C1 segment of cervical spinal cord (tissue), 14 donors: ENCODE results near the gene CREBBP.
"Not testable (repeated sequence)": the region's sequence is repeated elsewhere in the genome, so short reads cannot be mapped to it uniquely, and the experiment has no call there.

Source experiments
- DNase-seq, 14 donors: peaks; one replicate each; lab custom pipeline; 2025; lab: John Stamatoyannopoulos, UW

The CREBBP gene

DNA sequence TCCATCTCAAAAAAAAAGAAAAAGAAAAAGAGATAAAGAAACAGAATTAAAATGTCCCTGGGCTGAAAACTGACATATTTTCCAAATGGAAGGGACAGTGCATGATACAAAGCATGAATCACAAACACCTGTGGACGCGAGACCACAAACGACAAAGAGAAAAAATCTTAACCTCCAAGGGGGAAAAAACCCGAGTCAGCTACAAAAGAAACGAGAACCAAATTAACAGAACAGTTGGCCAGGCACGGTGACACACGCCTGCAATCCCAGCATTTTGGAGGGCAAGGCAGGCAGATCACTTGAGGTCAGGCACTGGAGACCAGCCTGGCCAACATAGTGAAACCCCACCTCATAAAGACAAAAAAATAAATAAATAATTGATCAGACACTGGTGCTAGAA lies 165.1 kb downstream of the CREBBP start:
- no peak for DNase-seq

- DNase-seq, result not testable (repeated sequence)
Observed at GRCh38 chr16:3714378-3714777, 166.1 kb downstream of the CREBBP start.

- DNase-seq, result no peak
Observed at GRCh38 chr16:3713587-3714242, 166.8 kb downstream of the CREBBP start.

- no peak for DNase-seq
Observed at GRCh38 chr16:3712861-3713372, 167.6 kb downstream of the CREBBP start.

GRCh38 chr16:3706253-3707012 lies 174.1 kb downstream of the CREBBP start:
- DNase-seq, result no peak

- DNase-seq, result no peak
Observed at GRCh38 chr16:3702082-3702481, 178.4 kb downstream of the CREBBP start.

- DNase-seq, result no peak
Observed at GRCh38 chr16:3701531-3701930, 179.0 kb downstream of the CREBBP start.

DNA sequence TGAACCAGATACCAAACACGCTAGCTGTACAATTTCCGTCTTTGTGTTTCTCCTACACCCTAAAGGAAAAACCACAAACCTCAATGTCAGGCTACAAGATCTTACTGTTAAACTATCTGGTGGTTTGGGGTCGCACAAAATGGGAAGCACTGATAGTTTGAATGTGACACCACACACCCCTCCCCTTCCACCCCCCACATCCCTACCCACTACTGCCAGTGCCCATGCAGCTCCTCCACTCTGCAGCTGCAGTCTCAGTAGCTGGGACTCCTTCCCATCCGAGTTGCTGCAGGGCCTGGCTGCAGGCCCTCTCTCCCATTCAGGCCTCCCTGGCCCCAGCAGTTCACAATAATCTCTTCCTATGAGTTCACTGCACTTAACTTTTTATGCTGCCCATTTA lies 181.6 kb downstream of the CREBBP start:
- DNase-seq, result peak in 1 of 14 donors; percentile 19

DNA sequence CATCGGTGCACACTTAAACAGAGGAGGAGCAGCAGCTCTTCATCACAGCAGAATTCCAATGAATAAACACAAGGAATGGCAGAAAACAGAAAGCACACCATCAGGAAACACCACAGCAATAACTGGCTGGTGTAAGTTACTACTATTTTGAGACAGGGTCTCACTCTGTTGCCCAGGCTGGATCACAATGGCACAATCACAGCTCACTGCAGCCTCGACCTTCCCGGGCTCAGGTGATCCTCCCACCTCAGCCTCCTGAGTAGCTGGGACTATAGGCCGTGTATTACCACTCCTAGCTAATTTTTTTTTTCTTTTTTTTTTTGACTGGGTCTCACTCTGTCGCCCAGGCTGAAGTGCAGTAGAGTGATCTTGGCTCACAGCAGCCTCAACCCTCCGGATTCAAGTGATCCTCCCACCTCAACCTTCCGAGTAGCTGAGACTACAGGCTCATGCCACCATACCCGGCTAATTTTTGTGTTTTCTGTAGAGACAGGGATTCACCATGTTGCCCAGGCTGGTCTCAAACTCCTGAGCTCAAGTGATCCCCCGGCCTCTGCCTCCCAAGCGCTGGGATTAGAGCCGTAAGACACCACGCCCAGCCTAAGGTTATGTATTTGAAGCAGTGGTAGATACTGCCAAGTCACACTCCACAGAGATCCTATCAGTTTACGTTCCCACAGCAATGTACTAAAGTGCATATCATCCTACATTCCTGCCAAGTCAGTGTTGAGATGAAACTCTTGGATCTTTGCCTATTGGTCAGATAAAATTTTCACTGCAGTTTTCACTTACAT lies 183.9 kb downstream of the CREBBP start:
- no peak for DNase-seq

DNA sequence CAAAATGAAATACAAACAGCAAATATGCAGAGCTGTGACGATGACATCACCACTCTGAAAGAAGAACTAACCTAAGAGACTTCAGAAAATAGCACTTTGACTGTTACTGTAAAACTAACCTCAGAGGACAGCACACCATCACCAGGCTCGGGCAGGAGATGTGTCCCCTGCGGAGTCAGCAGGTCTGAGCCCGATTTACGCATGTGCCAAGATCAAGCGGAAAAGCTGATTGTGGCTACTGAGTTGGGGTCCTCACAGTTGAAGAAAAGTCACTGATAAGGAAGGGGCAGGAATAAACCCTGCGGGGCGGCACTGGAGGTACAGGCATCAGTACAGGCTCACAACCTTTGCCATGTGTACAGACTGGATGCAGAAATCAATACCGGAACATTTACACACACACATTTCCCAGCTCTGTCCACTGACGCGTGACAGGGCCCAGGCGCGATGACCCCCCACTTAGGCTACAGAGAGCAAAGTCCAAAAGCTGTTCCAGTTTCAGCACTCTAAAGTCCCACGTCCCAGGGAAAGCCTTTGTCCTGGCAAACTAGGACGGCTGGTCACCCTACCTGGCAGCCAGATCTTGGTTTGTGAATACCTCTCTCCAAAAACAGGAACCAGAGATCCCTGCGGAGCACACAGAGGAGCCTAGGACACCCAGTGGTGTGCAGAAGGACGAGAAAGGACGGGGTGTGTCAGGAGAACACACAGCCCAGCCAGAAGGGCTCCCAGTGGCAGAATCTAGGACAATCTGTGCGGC lies 184.7 kb downstream of the CREBBP start:
- no peak for DNase-seq

DNA sequence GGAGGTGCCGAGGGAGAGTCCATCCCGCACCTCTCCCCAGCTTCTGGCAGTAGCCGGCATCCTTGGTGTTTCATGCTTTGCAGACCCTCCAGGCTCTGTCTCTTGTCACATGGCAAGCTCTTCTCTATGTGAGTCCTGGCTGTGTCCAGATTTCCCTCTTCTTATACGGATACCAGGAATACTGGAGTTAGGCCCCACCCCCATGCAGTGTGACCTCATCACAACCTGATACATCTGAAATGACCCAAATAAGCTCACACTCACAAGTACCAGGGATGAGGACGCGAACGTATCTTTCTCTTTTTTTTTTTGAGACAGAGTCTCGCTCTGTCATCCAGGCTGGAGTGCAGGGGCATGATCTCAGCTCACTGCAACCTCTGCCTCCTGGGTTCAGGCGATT lies 186.5 kb downstream of the CREBBP start:
- DNase-seq, result no peak

DNA sequence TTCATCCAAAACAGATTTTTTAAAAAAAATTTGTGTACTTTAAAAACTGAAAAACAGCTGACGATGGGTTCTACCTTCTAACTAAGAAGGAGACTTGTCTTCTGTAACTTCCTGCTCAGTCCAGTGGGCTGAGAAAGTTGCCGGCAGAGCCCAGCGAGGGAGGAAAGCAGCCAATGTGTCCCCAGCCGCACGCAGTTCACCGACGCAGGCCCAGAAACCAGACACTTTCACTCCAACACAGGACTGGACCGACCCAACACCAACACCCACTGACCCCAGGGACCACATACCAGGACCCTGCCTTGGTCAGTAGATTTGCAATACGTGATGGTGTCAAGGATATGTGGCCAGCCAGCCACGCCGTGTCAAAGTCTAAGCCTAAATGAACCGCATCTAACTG lies 188.8 kb downstream of the CREBBP start:
- no peak for DNase-seq

DNA sequence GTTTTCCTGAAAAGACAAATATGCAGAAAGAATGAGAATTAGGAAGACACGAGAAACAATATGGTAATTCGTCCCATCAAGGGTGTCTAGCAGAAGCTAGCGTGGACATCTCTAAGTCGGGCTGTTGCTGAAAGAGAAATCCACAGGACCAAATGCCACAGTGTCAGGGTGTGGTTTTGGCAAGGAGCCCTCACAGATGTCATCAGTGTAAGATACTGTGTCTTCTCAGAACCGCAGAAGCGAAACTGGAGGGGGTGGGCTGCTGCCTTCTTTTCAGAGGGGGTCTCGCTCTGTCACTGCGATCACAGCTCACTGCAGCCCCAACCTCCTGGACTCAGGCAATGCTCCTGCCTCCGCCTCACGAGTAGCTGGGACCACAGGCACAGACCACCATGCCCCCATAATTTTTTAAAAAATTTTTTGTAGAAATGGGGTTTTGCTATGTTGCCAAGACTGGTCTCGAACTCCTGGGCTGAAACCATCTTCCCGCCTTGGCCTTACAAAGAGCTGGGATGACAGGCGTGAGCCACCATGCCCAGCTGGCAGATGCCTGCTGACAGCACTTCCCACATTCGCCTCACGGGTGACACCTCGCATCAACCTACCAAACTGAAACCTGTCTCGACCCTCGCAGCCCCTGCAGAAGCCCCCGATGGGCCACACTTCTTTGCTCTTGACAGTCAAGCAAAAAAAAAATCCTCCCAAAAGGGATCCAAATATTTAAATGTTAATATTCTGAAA lies 189.4 kb downstream of the CREBBP start:
- DNase-seq, result no peak

DNA sequence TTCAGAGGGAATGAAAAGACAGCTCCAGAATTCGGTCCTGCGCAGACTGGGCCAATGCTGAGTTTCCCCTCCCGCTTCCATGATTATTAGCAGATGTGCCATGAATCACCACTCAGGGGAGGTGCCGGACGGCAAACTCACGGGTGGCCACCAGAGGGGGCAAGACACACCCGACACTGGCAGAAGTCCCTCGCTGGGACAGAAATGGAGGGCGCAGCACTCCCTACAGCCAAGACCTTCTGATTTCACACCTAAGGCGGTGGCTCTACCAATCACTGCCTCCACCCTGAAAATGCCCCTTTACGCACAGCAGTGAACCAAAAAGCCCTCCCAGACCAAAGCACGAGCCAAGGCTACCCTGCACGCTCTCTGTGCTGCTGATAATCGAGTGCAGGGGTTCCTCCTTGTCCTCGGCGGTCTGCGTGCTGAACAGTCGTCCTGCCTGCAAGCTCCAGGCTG lies 190.0 kb downstream of the CREBBP start:
- DNase-seq, result peak; percentile 4 to 85 (median 78)

- no peak for DNase-seq
Observed at GRCh38 chr16:3689731-3690130, 190.8 kb downstream of the CREBBP start.

DNA sequence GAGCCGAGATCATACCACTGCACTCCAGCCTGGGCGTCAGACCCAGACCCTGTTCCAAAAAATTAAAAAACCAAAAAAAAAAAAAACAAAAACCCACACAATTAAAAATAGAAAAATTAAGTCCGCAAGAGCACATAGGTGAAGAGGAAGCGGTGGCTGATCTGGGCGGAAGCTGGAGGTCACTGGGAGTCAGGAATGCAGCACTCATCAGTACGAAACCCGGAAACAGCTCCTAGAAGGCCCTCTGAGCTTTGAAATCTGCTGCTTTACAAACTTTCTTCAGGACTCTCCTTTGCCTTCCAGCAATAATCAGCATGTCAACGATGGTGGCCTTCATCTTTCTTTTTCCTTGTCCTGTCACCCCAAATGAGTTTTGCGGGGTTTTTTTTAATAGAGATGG lies 192.7 kb downstream of the CREBBP start:
- DNase-seq, result no peak

GRCh38 chr16:3687021-3687420 lies 193.5 kb downstream of the CREBBP start:
- DNase-seq, result no peak

DNA sequence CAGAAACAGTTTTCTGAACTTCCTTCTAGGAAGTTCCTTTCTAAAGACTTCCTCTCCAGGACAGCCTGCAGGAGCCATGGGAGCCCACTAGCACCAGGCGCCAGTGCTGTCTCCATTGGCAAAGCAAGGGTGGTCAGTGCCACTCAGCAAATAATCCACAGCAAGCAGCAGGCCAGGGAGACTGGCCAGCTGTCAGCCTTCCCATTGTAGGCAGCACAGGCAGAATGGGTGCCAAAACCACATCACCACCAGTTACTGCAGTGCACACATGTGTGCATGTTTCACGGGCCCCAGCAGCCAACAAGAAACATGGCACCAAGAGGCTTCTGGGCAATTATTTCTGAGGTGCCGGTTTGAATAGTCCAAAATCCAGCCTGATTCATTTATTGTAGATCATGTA lies 199.3 kb downstream of the CREBBP start:
- DNase-seq, result peak in 2 of 14 donors; percentile 15 to 28

GRCh38 chr16:3677994-3678393 lies 202.5 kb downstream of the CREBBP start:
- DNase-seq, result no peak

GRCh38 chr16:3675601-3676130 lies 204.8 kb downstream of the CREBBP start:
- no peak for DNase-seq
